Measurements from ENCODE around the gene PRKCA. TPM values are rescaled to one million over a fixed set of nuclear protein-coding genes. Genes with fewer than 3 reads are reported as not detected.
A peak's percentile ranks its signal among the peaks of the same experiment; 100 is the strongest.

The PRKCA gene
- total and polyA plus RNA-seq, 2 of the 13 experiments (the other 11 are each of a cell fraction or from before 2014, with no cell fraction given), result 18.5 to 21.5 TPM

- TF ChIP-seq RFX1 (IDR thresholded peaks at IDR 0.05) (peak; percentile 59; the same call in 1 of the 2 replicates), LCORL (IDR thresholded peaks at IDR 0.05) (peak; percentile 92), LCORL (CRISPR knock-in tag; IDR thresholded peaks at IDR 0.05) (no peak), NFE2L2 (IDR thresholded peaks at IDR 0.05; ENCODE audit: low read length) (no peak)
- Histone ChIP-seq H3K4me2 (ENCODE audit: low read depth, low read length) (no peak overlapping the region), H3K27ac (ENCODE audit: extremely low read length, insufficient read depth, low read length) (no peak overlapping the region), H3K4me3 (replicated peaks in 1 of 3; ENCODE audit: insufficient read depth in 1 of 3, low read depth in 2 of 3, low read length in 3 of 3) (no peak overlapping the region), H3K4me1 (ENCODE audit: insufficient read depth, low read length) (peaks cover 33% of the 10 kb centered on the region), H3K27me3 (ENCODE audit: control insufficient read depth in 1 of 2, insufficient read depth in 2 of 2, low read length in 2 of 2) (no peaks in the 10 kb centered on the region), H3K79me2 (ENCODE audit: insufficient read depth, low read length) (no peaks in the 10 kb centered on the region), H2AFZ (ENCODE audit: low read length) (no peak overlapping the region), H3K36me3 (replicated peaks in 1 of 2; ENCODE audit: control insufficient read depth in 1 of 2, insufficient read depth in 2 of 2, low read length in 2 of 2) (peaks cover 0 to 7% of the 10 kb centered on the region in 2 experiments; a peak in 1 of 5 replicates), H4K20me1 (ENCODE audit: insufficient read depth, low read length) (no peaks in the 10 kb centered on the region), H3K9me3 (ENCODE audit: low read length) (no peaks in the 10 kb centered on the region), H3K9ac (ENCODE audit: insufficient read depth, low read depth, low read length) (no peak overlapping the region)
- 95% methylated on average over 18 of the region's 18 CpGs for WGBS (ENCODE audit: low lambda C conversion rate)
- CTCF ChIA-PET (ENCODE audit: low intra/inter-chr PET ratio, low total read pairs), result interaction anchor here (1.3 to 2.3 kb wide), 3 partner anchors 12 to 190 kb away, joined by 4 to 36 read pairs (median 10); no protein-coding TSS in a partner anchor
- POLR2A ChIA-PET, result no interaction called here
- in situ Hi-C loops (cut with HindIII; ENCODE audit: extremely low pct_ligation_motif_present, low pct_unique_long_range_greater_than_20kb), result loop anchor here (5.0 kb wide), 1 partner anchor 191 kb away; no protein-coding TSS in a partner anchor
- intact Hi-C loops (cut with micrococcal nuclease; ENCODE audit: unreplicated experiment), result no loop called here
- ATAC-seq (no peak), FAIRE-seq (no peak), DNase-seq (ENCODE audit: low spot score) (no peak)
- BruUV-seq (replicated peaks), result no TSS peak
Measured at GRCh38 chr17:66716236-66717026, 414.0 kb downstream of the PRKCA start.

GRCh38 chr17:66717641-66718058 is 415.2 kb downstream of the PRKCA start:
- 93% methylated on average over 9 of the region's 9 CpGs for WGBS (ENCODE audit: low lambda C conversion rate)
- Histone ChIP-seq H3K9ac (ENCODE audit: insufficient read depth, low read depth, low read length) (no peak overlapping the region), H3K27ac (ENCODE audit: extremely low read length, insufficient read depth, low read length) (no peak overlapping the region), H3K4me2 (ENCODE audit: low read depth, low read length) (no peak overlapping the region), H3K9me3 (ENCODE audit: low read length) (no peaks in the 10 kb centered on the region), H3K4me3 (replicated peaks in 1 of 3; ENCODE audit: insufficient read depth in 1 of 3, low read depth in 2 of 3, low read length in 3 of 3) (no peak overlapping the region), H3K36me3 (replicated peaks in 1 of 2; ENCODE audit: control insufficient read depth in 1 of 2, insufficient read depth in 2 of 2, low read length in 2 of 2) (peaks cover 0 to 7% of the 10 kb centered on the region in 2 experiments; a peak in 1 of 5 replicates), H3K79me2 (ENCODE audit: insufficient read depth, low read length) (no peaks in the 10 kb centered on the region), H4K20me1 (ENCODE audit: insufficient read depth, low read length) (no peaks in the 10 kb centered on the region), H3K4me1 (ENCODE audit: insufficient read depth, low read length) (peaks cover 22% of the 10 kb centered on the region; the same call in 1 of the 2 replicates), H3K27me3 (ENCODE audit: control insufficient read depth in 1 of 2, insufficient read depth in 2 of 2, low read length in 2 of 2) (no peaks in the 10 kb centered on the region), H2AFZ (ENCODE audit: low read length) (no peak overlapping the region)
- intact Hi-C loops (cut with micrococcal nuclease; ENCODE audit: unreplicated experiment), result no loop called here
- no peak for ATAC-seq
- DNase-seq (ENCODE audit: low spot score), result no peak
- POLR2A ChIA-PET, result no interaction called here
- FAIRE-seq, result no peak
- TF ChIP-seq REST (IDR thresholded peaks at IDR 0.05; ENCODE audit: borderline replicate concordance in 1 of 2, low read depth in 1 of 2, low read length in 2 of 2), result no peak
- TF ChIP-seq CEBPB (IDR thresholded peaks at IDR 0.05; ENCODE audit: borderline replicate concordance, low read depth, low read length), result peak; percentile 36; the same call in 1 of the 2 replicates
- in situ Hi-C loops (cut with HindIII; ENCODE audit: extremely low pct_ligation_motif_present, low pct_unique_long_range_greater_than_20kb), result loop anchor here (5.0 kb wide), 1 partner anchor 190 kb away; no protein-coding TSS in a partner anchor
- no TSS peak for BruUV-seq (replicated peaks)
- CTCF ChIA-PET (ENCODE audit: low intra/inter-chr PET ratio, low total read pairs), result interaction anchor here (1.5 kb wide), 1 partner anchor 189 kb away, joined by 3 read pairs; no protein-coding TSS in a partner anchor

Data from HepG2 (cell line).